ENCODE data around the gene MDK. TPM values are rescaled to one million over a fixed set of nuclear protein-coding genes. Genes with fewer than 3 reads are reported as not detected.

MDK gene
- total RNA-seq, 1 donor from 2014 or later: 0.55 TPM

GRCh38 chr11:46383974-46384701 lies 2.7 kb downstream of the MDK start:
- POLR2A ChIA-PET: no interaction called here
- no peak overlapping the region for H3K4me3 Mint-ChIP-seq
- TF ChIP-seq CTCF (IDR thresholded peaks at IDR 0.05): no peak

GRCh38 chr11:46385169-46386004 lies 3.9 kb downstream of the MDK start:
- ChIA-PET CTCF (no interaction called here), POLR2A (no interaction called here)
- Mint-ChIP-seq H3K9me3 (no peaks in the 10 kb centered on the region), H3K27ac (no peak overlapping the region), H3K4me3 (no peak overlapping the region), H3K27me3 (peaks cover 60% of the 10 kb centered on the region), H3K4me1 (peaks cover 14% of the 10 kb centered on the region), H3K36me3 (ENCODE audit: low read depth) (no peaks in the 10 kb centered on the region)
- no peak for TF ChIP-seq CTCF (IDR thresholded peaks at IDR 0.05)
- intact Hi-C loops (cut with micrococcal nuclease): loop anchor here (5.0 kb wide), 1 partner anchor 777 kb away; no protein-coding TSS in a partner anchor
- ATAC-seq (ENCODE audit: low read depth) (no peak), DNase-seq (no peak)

More at GRCh38 chr11:46383974-46384701, 2.7 kb downstream of the MDK start:
- Mint-ChIP-seq H3K9me3 (no peaks in the 10 kb centered on the region), H3K36me3 (ENCODE audit: low read depth) (no peaks in the 10 kb centered on the region), H3K27ac (no peak overlapping the region), H3K4me1 (peaks cover 8% of the 10 kb centered on the region), H3K27me3 (peaks cover 53% of the 10 kb centered on the region)
- CTCF ChIA-PET: no interaction called here
- ATAC-seq (ENCODE audit: low read depth): no peak
- intact Hi-C loops (cut with micrococcal nuclease): loop anchor here (5.0 kb wide), 1 partner anchor 37 kb away; the partner anchor contains the start of gene DGKZ
- DNase-seq: no peak

DNA sequence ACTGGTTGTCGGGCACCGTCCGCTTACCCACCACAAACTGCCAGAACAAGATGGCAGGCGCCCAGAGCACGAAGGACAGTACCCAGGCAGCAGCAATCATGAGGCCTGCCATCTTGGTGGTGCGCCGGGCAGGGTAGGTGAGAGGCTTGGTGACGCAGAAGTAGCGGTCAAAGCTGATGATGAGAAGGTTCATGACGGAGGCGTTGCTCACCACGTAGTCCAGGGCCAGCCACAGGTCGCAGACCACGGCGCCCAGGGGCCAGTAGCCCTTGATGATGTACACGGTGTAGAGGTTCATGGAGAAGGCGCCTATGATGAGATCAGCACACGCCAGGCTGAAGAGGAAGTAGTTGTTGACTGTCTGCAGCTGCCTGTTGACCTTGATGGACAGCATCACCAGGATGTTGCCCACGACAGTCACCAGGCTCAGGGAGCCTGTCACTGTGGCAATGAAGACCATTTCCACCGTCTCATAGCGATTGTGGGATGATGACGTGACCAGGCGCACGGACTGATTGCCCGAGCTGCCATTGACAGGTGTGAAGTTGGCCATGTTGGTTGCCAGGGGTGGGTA lies 4.6 kb downstream of the MDK start:
- ChIA-PET CTCF (interaction anchor here (1.0 kb wide), 1 partner anchor 143 kb away, joined by 3 read pairs; no protein-coding TSS in a partner anchor), POLR2A (no interaction called here)
- intact Hi-C loops (cut with micrococcal nuclease): loop anchor here (5.0 kb wide), 1 partner anchor 776 kb away; no protein-coding TSS in a partner anchor
- H3K4me1 Mint-ChIP-seq: peaks cover 17% of the 10 kb centered on the region
- DNase-seq (no peak), ATAC-seq (ENCODE audit: low read depth) (no peak)
- TF ChIP-seq CTCF (IDR thresholded peaks at IDR 0.05): no peak
- H3K27me3 Mint-ChIP-seq: peaks cover 60% of the 10 kb centered on the region
- no peaks in the 10 kb centered on the region for H3K36me3 Mint-ChIP-seq (ENCODE audit: low read depth)
- H3K9me3 Mint-ChIP-seq: no peaks in the 10 kb centered on the region
- no peak overlapping the region for H3K4me3 Mint-ChIP-seq
- H3K27ac Mint-ChIP-seq: no peak overlapping the region

DNA sequence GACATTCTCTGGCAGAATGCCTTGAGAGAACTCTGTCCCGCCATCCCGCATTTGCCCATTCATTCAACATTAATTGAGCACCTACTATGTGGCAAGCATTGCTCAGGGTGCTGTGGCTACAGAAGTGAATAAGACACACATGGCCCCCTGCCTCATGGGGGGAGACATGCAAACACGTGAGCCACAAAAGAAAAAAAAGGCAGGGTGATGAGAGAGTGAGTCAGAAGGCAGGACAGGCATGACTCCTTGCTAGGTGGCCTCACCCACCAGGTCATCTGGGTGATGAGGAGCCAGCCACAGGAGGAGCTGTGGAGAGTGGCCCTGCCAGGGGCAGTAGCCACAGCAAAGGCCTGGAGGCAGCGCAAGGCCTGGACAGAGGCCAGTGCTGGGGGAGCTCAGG lies 5.2 kb downstream of the MDK start:
- intact Hi-C loops (cut with micrococcal nuclease): loop anchor here (5.0 kb wide), 1 partner anchor 776 kb away; no protein-coding TSS in a partner anchor
- no peaks in the 10 kb centered on the region for H3K9me3 Mint-ChIP-seq
- peaks cover 60% of the 10 kb centered on the region for H3K27me3 Mint-ChIP-seq
- H3K27ac Mint-ChIP-seq: no peak overlapping the region
- peaks cover 17% of the 10 kb centered on the region for H3K4me1 Mint-ChIP-seq
- no peak overlapping the region for H3K4me3 Mint-ChIP-seq
- ATAC-seq (ENCODE audit: low read depth) (no peak), DNase-seq (no peak)
- CTCF ChIA-PET: interaction anchor here (1.0 kb wide), 1 partner anchor 143 kb away, joined by 3 read pairs; no protein-coding TSS in a partner anchor
- no peaks in the 10 kb centered on the region for H3K36me3 Mint-ChIP-seq (ENCODE audit: low read depth)
- POLR2A ChIA-PET: no interaction called here
- no peak for TF ChIP-seq CTCF (IDR thresholded peaks at IDR 0.05)
